ENCODE measurements around the gene DNAJB4. TPM values are rescaled to one million over a fixed set of nuclear protein-coding genes. Genes with fewer than 3 reads are reported as not detected.

The DNAJB4 gene
- total RNA-seq, 1 donor from 2014 or later = 95.8 TPM

GRCh38 chr1:77961392-77961791, 43.3 kb upstream of the DNAJB4 start:
- TF ChIP-seq, protein P1, sequence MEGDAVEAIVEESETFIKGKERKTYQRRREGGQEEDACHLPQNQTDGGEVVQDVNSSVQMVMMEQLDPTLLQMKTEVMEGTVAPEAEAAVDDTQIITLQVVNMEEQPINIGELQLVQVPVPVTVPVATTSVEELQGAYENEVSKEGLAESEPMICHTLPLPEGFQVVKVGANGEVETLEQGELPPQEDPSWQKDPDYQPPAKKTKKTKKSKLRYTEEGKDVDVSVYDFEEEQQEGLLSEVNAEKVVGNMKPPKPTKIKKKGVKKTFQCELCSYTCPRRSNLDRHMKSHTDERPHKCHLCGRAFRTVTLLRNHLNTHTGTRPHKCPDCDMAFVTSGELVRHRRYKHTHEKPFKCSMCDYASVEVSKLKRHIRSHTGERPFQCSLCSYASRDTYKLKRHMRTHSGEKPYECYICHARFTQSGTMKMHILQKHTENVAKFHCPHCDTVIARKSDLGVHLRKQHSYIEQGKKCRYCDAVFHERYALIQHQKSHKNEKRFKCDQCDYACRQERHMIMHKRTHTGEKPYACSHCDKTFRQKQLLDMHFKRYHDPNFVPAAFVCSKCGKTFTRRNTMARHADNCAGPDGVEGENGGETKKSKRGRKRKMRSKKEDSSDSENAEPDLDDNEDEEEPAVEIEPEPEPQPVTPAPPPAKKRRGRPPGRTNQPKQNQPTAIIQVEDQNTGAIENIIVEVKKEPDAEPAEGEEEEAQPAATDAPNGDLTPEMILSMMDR (IDR thresholded peaks at IDR 0.05) = no peak
- DNase-seq (ENCODE audit: extremely low spot score, unreplicated experiment) = no peak
- Mint-ChIP-seq H3K36me3 (ENCODE audit: unreplicated experiment) (peaks cover 76% of the 10 kb centered on the region), H3K27me3 (ENCODE audit: unreplicated experiment) (no peaks in the 10 kb centered on the region), H3K27ac (ENCODE audit: unreplicated experiment) (no peak overlapping the region), H3K4me1 (ENCODE audit: unreplicated experiment) (peaks cover 8% of the 10 kb centered on the region), H3K9me3 (ENCODE audit: unreplicated experiment) (no peaks in the 10 kb centered on the region), H3K4me3 (ENCODE audit: unreplicated experiment) (no peak overlapping the region)

DNA sequence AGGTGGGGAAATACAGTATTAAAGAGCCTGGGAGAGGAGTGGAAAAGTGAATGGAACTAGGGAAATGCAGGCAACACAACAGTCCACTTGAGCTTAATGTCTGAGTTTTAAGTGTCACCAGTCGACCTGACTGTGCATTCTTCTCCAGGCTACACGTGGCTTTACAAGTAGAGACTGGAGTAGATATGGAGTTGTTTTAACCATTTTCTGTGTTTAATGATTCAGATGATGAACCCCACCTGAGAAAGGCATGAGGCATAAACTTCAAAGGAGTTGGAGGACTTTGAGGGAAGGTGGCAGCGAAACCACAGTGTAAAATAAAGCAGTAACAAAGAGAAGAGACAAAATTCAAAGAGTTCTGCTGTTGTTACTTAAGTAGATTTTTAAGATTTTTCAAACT, 38.4 kb upstream of the DNAJB4 start:
- no peaks in the 10 kb centered on the region for H3K9me3 Mint-ChIP-seq (ENCODE audit: unreplicated experiment)
- no peaks in the 10 kb centered on the region for H3K27me3 Mint-ChIP-seq (ENCODE audit: unreplicated experiment)
- H3K36me3 Mint-ChIP-seq (ENCODE audit: unreplicated experiment) = peaks cover 69% of the 10 kb centered on the region
- H3K4me1 Mint-ChIP-seq (ENCODE audit: unreplicated experiment) = peaks cover 15% of the 10 kb centered on the region
- no peak overlapping the region for H3K27ac Mint-ChIP-seq (ENCODE audit: unreplicated experiment)
- DNase-seq (ENCODE audit: extremely low spot score, unreplicated experiment) = no peak
- TF ChIP-seq, protein P1 (IDR thresholded peaks at IDR 0.05) = no peak
- H3K4me3 Mint-ChIP-seq (ENCODE audit: unreplicated experiment) = no peak overlapping the region

GRCh38 chr1:77970192-77970591, 34.5 kb upstream of the DNAJB4 start:
- Mint-ChIP-seq H3K27me3 (ENCODE audit: unreplicated experiment) (no peaks in the 10 kb centered on the region), H3K4me1 (ENCODE audit: unreplicated experiment) (peaks cover 32% of the 10 kb centered on the region), H3K27ac (ENCODE audit: unreplicated experiment) (no peak overlapping the region), H3K36me3 (ENCODE audit: unreplicated experiment) (peaks cover 43% of the 10 kb centered on the region), H3K4me3 (ENCODE audit: unreplicated experiment) (no peak overlapping the region), H3K9me3 (ENCODE audit: unreplicated experiment) (no peaks in the 10 kb centered on the region)
- DNase-seq (ENCODE audit: extremely low spot score, unreplicated experiment) = no peak
- TF ChIP-seq, protein P1 (IDR thresholded peaks at IDR 0.05) = no peak

GRCh38 chr1:77972080-77972479, 32.7 kb upstream of the DNAJB4 start:
- peak overlapping the region; percentile 63 for H3K27ac Mint-ChIP-seq (ENCODE audit: unreplicated experiment)
- no peak overlapping the region for H3K4me3 Mint-ChIP-seq (ENCODE audit: unreplicated experiment)
- no peak for DNase-seq (ENCODE audit: extremely low spot score, unreplicated experiment)
- peaks cover 32% of the 10 kb centered on the region for H3K36me3 Mint-ChIP-seq (ENCODE audit: unreplicated experiment)
- H3K27me3 Mint-ChIP-seq (ENCODE audit: unreplicated experiment) = no peaks in the 10 kb centered on the region
- TF ChIP-seq, protein P1 (IDR thresholded peaks at IDR 0.05) = no peak
- no peaks in the 10 kb centered on the region for H3K9me3 Mint-ChIP-seq (ENCODE audit: unreplicated experiment)
- peaks cover 48% of the 10 kb centered on the region for H3K4me1 Mint-ChIP-seq (ENCODE audit: unreplicated experiment)

DNA sequence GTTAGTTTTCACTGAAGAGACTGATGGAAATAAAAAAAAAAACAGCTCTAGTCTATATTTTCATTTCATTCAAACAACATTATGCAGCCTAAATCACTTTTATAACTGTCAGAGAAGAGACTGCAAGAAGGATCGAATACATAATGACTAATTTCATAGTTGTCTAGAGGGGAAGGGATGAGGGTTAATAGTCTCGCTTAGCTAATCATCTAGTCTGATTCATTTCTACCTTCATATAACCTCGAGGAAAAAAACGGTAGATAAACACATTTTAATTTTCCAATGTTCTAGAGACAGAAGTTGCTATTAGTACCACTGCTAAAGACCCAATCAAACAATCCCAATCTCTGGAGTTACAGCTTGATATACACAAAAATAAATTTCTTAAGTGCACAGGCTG, 29.4 kb upstream of the DNAJB4 start:
- Mint-ChIP-seq H3K9me3 (ENCODE audit: unreplicated experiment) (no peaks in the 10 kb centered on the region), H3K27ac (ENCODE audit: unreplicated experiment) (no peak overlapping the region), H3K4me3 (ENCODE audit: unreplicated experiment) (no peak overlapping the region), H3K4me1 (ENCODE audit: unreplicated experiment) (peaks cover 44% of the 10 kb centered on the region), H3K36me3 (ENCODE audit: unreplicated experiment) (peaks cover 10% of the 10 kb centered on the region), H3K27me3 (ENCODE audit: unreplicated experiment) (no peaks in the 10 kb centered on the region)
- no peak for DNase-seq (ENCODE audit: extremely low spot score, unreplicated experiment)
- TF ChIP-seq, protein P1 (IDR thresholded peaks at IDR 0.05) = no peak

All from osteocyte (in vitro differentiated cells).